HuH-7 (cell line): Measurements from ENCODE around the gene CEP250.
"Not testable (repeated sequence)": the region's sequence is repeated elsewhere in the genome, so short reads cannot be mapped to it uniquely, and the experiment has no call there.

ENCODE experiments used
- DNase-seq: peaks from one replicate; pipeline ENCODE4 v3.0.0; 2011; ENCODE audit warnings: low spot score

CEP250 gene

DNA sequence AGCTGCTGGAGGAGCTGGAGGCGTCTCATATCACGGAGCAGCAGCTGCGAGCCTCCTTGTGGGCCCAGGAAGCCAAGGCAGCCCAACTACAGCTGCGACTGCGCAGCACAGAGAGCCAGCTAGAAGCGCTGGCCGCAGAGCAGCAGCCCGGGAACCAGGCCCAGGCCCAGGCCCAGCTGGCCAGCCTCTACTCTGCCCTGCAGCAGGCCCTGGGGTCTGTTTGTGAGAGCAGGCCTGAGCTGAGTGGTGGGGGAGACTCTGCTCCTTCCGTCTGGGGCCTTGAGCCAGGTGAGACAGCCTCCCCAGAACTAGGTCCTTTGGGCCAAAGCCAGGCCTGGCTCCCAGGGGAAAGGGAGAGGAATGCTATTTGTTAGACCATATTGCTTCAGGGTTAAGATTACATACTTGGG is 42.4 kb downstream of the CEP250 start:
- no peak for DNase-seq

DNA sequence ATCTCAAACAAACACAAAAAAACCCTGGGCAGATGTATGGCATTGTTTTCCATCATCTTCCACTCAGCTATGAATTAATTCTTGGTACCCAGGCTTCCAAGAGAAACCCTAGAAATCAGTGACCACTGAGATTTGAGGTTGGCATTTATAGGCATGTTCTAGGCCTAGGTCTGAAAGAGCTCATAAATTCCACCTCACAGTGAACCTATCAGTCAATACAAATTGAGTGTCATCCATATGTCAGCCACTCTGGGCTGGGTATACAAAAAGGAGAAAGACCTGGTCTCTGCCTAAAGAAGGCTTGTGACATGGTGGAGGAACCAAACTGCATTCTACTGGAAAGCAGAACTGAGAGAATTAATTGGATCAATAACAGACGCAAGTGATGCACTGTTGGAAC is 43.9 kb downstream of the CEP250 start:
- DNase-seq: no peak

DNA sequence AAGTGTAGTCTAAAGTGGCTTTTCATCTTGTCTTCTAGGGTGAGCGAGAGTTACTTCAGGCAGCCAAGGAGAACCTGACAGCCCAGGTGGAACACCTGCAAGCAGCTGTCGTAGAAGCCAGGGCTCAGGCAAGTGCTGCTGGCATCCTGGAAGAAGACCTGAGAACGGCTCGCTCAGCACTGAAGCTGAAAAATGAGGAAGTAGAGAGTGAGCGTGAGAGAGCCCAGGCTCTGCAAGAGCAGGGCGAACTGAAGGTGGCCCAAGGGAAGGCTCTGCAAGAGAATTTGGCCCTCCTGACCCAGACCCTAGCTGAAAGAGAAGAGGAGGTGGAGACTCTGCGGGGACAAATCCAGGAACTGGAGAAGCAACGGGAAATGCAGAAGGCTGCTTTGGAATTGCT is 47.0 kb downstream of the CEP250 start:
- no peak for DNase-seq

DNA sequence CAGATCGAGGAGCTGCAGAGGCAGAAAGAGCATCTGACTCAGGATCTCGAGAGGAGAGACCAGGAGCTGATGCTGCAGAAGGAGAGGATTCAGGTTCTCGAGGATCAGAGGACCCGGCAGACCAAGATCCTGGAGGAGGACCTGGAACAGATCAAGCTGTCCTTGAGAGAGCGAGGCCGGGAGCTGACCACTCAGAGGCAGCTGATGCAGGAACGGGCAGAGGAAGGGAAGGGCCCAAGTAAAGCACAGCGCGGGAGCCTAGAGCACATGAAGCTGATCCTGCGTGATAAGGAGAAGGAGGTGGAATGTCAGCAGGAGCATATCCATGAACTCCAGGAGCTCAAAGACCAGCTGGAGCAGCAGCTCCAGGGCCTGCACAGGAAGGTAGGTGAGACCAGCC is 47.9 kb downstream of the CEP250 start:
- DNase-seq: no peak

DNA sequence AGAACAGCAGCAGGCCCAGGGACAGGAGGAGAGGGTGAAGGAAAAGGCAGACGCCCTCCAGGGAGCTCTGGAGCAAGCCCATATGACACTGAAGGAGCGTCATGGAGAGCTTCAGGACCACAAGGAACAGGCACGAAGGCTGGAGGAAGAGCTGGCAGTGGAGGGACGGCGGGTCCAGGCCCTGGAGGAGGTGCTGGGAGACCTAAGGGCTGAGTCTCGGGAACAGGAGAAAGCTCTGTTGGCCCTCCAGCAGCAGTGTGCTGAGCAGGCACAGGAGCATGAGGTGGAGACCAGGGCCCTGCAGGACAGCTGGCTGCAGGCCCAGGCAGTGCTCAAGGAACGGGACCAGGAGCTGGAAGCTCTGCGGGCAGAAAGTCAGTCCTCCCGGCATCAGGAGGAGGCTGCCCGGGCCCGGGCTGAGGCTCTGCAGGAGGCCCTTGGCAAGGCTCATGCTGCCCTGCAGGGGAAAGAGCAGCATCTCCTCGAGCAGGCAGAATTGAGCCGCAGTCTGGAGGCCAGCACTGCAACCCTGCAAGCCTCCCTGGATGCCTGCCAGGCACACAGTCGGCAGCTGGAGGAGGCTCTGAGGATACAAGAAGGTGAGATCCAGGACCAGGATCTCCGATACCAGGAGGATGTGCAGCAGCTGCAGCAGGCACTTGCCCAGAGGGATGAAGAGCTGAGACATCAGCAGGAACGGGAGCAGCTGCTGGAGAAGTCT is 48.6 kb downstream of the CEP250 start:
- no peak for DNase-seq

DNA sequence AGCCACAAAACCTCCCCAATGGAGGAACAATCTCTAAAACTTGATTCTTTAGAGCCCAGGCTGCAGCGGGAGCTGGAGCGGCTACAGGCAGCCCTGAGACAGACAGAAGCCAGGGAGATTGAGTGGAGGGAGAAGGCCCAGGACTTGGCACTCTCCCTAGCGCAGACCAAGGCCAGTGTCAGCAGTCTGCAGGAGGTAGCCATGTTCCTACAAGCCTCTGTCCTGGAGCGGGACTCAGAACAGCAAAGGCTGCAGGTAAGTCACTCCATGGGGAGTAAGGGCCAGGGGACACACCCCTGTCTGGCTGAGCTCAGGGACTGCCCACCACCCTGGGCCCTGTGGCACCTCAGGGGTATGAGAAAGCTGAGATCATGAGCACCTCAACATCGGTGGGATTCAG is 49.4 kb downstream of the CEP250 start:
- no peak for DNase-seq

DNA sequence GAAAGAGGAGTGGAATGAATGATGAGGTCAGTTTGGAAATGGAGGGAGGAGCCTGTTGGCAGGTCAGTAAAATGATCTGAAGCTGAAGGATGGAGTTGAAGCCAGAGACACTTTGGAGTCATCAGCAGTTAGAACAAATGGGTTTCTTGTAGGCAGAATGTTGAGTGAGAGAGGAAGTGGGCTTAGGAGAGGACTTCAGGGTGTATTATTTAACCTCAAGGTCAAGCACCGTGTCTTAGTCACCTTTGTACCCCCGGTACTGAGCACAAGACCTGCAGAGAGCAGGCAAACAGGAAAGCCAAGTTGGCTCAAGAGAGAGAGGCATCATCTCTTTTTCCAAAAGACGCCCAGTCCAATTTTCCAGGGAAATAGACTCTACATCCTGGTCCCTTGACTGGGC is 50.8 kb downstream of the CEP250 start:
- DNase-seq: no peak

DNA sequence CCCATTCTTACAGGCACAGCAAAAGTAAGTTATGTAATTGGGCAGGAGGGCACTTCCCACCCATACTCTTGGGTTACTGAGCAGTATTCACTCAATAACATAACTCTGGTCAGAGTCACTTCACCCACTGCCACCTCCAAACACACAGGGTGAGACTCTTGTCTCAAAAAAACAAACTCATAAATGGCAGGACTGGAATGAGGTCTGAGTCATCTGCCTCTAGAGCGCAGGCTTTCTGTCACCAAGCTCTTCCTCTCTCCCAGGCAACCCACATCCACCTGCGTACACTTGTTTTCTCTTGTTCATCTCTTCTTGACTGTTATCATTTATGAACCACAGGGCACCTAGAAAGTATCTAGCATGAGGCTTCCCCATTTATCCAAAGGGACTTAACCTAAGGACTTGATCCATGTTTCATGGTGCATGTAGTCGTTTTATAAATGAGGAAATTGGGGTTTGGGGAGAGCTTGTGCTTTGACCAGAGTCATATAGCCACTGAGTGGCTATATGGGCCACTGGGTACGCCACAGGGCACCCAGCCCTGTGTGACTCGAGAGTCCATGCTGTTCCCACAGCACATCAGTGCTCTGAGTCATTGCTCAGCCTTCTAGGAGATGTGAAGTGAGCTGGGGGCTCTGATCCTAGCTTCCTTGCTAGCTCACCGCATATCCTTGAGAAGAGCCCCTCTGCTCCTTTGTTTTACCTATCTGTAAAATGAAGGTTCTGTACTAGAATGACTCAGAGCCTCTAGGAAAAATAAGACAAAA is 51.7 kb downstream of the CEP250 start:
- no peak for DNase-seq

DNA sequence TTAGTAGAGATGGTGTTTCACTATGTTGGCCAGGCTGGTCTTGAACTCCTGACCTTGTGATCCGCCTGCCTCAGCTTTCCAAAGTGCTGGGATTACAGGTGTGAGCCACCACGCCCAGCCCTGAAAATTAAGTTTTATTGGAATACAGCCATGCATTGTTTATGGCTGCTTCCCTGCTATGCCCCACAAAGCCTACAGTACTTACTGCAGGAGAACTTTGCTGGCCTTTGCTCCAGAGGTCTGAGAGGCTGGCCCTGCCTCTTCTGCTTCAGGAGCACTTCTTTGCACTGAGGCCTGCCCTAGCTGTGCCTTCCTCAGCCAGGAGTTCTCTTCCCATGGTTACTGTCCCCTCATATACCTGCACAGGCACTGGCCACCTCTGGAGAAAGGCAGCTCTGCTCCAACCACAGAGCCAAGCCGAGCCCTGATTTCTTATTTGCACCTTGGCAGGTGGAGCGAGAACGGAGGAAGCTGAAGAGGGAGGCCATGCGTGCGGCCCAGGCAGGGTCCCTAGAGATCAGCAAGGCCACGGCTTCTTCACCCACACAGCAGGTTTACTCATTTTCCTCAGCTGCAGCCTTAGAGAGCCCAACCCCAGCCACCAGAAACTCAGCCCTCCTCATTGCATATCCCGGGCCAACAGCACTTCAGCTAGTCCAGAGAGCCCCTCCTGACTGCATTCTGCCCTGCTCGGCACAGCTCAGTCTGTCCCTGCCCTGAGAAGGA is 53.3 kb downstream of the CEP250 start:
- DNase-seq: no peak

DNA sequence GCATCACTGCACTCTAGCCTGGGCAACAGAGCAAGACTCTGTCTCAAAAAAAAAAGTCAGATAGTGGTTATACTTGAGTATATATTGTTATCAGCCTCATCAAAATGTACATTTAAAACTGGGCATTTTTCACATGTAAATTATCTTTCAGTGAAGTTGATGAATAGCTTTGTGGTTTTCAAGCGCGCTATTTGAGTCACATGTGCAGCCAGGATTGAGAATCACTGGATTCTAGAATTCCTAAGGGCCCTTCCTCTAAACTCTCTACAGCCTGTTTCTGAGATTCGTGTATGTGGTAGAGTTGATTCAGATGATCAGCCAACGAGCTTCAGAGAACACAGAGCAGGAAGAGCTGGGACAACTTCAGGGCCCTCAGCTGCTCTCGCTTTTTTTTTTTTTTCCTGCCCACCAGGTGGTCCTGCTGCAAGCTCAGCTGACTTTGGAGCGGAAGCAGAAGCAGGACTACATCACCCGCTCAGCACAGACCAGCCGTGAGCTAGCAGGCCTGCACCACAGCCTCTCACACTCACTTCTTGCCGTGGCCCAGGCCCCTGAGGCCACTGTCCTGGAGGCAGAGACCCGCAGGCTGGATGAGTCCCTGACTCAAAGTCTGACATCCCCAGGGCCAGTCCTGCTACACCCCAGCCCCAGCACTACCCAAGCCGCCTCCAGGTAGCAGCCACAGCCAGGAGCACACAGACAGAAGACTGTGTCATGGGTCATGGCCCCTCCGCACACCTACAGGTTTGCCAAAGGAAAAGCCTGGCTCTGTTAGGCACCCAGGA is 55.7 kb downstream of the CEP250 start:
- no peak for DNase-seq

DNA sequence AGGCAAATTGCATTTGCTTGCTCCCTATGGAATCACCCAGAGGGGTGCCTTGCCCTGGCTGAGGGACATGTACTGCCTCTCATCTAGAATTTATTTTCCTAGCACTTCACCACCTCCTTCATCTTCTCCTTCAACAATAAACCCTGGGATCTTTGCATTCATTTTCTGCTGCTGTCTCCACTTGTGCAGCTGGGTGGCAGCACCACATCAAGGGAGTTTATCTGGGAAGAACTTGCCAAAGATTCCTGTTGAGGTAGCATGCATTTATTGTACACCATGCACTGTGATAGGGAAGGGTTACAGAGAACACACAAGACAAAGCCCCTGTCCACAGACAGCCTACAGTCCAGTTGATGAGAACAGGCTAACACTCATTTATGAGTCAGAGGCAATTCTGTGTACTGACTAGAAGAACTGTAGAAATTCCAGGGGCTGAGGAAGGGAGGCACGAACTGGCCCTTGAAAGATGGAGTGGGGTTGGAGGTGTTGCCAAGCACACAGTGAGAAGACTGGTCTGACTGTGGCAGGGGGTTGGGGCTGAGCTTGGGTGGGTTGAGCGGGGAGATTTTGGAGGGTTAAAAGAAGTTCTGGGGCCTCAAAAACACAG is 56.5 kb downstream of the CEP250 start:
- peak; percentile 61 for DNase-seq

DNA sequence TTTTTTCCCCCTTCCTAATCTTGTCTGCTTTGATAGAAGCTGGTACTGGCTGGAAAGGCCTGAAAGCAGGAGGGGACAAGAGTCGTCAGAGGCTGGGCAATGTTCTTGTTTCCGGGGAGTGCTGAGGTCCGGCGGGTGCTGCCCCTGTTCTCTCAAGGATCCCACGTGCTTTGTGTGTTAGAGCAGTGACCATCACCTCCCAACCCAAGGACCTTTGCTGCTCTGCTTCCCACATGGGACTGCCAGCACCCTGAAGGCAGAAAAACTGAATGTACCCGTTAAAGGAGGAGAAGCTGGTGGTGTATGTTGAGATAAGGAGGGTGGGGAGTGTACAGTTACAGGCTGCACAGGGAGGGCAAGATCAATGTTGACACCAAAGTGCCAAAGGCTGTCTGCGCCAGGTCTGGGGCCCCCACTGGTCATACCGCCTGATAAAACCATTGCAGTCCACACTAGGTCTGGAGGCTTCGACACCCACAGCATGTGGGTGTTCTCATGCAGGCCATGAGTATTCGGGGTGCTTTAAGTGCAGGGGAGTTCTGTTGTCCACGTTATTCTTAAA is 59.1 kb downstream of the CEP250 start:
- DNase-seq: no peak

DNA sequence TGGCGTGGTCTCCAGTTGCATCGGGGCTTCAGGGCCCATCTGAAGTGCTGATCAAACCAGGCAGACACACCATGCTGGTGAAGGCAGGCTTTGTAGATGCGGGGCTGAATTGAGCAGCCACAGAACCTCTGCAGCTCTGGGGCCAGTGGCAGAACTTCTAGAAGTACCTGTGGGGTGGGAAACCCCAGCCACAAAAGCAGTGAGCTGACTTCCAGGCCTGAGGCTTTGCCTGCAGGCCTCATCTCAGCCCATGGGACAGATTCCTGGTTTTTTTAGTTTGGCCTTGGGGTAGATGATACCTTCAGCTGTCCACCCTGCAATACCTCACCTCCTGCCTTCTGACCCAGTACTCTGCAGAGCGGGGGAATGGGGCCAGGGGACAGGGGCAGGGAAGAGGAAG is 59.9 kb downstream of the CEP250 start:
- no peak for DNase-seq

DNA sequence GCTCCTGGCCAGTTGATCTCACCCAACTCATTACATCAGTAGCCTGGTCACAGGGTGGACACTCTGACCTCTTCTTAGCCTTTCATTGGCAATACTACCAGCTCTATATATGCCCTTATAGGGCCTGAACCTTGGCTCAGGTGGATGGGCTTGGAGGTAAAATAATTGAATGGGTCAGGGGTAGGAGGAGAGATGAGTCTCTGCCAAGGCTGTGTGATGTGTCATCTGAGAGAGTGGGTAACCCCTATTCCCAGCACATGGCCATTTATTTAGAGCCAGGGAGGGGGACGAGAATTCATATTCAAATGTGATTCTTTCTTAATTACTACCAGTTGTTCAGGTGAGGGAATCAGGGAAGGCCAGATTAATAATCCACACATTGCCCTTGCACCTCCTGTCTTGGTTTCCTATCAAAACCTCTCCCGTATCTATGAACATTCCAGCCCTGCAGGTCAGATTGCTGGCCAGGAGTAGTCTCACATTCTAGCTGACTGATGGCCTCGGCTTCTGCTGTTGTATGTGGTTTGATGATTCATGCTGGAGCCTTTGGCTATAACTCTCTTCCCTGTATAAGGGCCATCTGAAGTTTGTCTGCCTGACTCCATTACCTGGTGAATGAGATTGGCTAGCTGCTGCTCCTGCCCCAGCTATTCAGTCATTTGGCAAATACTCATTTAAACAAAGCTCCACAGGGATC is 60.7 kb downstream of the CEP250 start:
- no peak for DNase-seq

DNA sequence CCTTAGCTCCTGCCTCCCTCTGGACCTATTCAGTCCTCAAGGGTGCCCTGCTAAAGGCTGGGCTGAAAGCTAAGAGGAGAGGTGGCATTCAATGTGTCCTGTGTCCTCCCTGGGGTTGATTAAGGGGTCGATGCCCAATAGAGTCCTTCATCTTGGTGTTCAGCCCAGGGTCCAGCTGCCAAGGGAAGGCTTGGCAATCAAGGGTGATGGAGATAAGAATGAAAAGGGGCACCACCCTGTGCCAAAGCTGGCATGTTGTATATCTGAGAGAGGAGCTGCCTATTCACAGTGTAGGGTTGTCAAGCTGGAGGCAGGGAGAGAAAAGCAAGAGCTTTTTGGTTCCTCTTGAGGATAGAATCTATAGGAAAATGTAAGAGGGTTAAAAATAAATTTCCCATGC is 61.7 kb downstream of the CEP250 start:
- DNase-seq: no peak

DNA sequence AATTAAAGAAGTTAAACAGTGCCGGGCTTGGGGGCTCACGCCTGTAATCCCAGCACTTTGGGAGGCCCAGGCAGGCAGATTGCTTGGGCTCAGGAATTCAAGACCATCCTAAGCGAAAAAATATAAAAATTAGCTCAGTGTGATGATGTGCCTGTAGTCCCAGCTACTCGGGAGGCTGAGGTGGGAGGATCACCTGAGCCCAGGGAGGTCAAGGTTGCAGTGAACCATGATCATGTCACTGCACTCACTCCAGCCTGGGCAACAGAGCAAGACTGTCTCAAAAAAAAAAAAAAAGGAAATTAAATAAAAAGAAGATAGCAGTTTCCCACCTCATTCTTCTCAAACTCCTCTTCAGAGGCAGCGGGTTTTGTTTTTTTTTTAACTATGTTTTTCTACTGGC is 62.4 kb downstream of the CEP250 start:
- not testable (repeated sequence) for DNase-seq

DNA sequence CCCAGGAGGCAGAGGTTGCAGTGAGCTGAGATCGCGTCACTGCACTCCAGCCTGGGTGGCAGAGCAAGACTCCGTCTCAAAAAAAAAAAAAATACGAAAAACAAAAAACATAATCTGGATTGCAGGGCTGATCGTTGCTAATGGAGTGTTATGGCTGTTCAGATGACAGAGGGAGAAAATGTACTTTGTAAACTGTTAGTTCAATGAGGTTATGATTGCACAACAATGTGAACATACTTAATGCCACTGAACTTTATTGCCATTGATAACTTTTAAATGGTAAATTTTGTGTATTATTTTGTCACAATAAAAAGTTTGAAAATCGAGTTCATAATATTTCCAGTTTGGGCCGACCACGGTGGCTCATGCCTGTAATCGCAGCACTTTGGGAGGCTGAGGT is 63.6 kb downstream of the CEP250 start:
- DNase-seq: no peak

DNA sequence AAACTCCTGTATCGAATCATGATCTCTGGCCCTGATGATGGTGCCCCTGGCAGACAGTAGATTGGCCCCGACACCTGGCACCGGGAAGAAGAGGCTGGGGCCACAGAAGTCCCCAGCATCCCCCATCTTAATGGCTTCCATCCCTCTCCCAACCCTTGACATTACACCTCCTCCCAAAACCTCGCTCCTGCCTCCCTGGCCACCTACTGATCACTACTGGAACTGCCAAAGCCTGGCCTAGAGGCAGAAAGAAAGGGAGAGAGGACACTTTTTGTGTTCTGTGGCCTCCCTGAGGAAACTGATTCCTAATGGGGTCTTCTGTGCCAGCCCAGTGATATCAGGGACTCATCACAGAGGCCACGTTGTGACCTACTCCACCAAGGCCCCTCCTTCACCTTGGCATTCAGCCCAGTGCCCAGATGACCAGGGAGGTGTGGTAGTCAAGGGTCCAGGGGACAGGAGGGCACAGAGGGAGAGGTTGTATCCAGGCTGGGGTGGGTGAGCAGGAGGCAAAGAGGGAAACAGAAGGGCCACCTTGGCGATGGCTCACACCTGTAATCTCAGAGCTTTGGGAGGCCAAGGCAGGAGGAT is 68.0 kb downstream of the CEP250 start:
- peak; percentile 79 for DNase-seq

DNA sequence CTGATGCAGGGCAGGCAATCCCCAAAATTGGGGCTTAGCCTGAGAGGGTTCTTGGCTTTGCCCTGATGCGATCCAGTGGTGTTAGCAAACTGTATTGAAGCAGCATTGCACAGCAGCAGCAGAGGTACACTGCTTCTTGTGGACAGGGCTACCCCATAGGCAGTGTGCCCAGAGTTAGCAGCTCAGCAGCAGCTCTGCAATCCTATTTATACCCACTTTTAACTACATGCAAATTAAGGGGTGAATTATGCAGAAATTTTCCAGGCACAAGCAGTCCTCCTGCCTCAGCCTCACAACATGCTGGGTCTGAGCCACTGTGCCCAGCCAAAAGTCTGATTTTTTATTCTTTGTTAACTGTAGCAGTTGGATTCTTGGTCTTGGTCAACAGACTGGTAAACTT is 70.2 kb downstream of the CEP250 start:
- no peak for DNase-seq

DNA sequence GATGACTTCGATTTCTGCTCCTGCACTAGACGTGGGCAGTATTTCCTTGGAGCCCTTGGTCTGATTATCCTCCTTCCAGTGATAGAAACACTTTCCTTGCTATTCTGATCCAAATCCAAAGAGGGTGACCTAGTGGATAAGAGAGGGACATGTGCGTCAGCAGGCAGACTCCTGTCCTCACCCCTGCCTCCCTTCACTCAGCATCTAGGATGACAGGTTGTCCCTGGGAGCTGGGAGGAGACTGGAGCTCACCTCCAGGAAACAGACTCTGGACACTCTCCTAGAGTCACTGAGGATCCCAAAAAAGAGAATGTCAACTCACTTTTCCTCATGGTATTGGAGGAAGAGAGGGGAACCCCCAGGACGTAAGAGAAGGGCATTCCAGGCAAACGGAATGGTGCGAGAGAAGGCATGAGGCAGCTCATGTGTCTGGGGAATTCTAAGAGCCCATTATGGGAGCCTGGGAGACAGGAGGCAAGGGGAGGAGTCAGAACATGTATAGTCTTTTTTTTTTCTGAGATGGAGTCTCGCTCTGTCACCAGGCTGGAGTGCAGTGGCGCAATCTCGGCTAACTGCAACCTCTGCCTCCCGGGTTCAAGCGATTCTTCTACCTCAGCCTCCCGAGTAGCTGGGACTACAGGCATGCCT is 71.8 kb downstream of the CEP250 start:
- no peak for DNase-seq
